ENCODE data around the gene GHRH.

GRCh38 chr20:37222086-37222485 is 39.5 kb downstream of the GHRH start:
- TF ChIP-seq EP300 (IDR thresholded peaks at IDR 0.05; ENCODE audit: borderline replicate concordance): no peak
- TF ChIP-seq ZBTB7A (IDR thresholded peaks at IDR 0.05; ENCODE audit: low read depth): no peak
- no peak for TF ChIP-seq TAF1 (IDR thresholded peaks at IDR 0.05; ENCODE audit: low read depth)
- TF ChIP-seq YY1 (IDR thresholded peaks at IDR 0.05; ENCODE audit: low read depth): no peak
- no peak for TF ChIP-seq FOXM1 (IDR thresholded peaks at IDR 0.05; ENCODE audit: borderline replicate concordance, low read depth)
- TF ChIP-seq TCF12 (IDR thresholded peaks at IDR 0.05; ENCODE audit: low read depth): no peak
- no peak for TF ChIP-seq USF1 (IDR thresholded peaks at IDR 0.05)
- no peak for TF ChIP-seq CREB1 (IDR thresholded peaks at IDR 0.05; ENCODE audit: low read depth)
- TF ChIP-seq EGR1 (IDR thresholded peaks at IDR 0.05): no peak
- TF ChIP-seq CEBPB (IDR thresholded peaks at IDR 0.05): no peak
- no peak for TF ChIP-seq MAX (IDR thresholded peaks at IDR 0.05)
- no peak for TF ChIP-seq REST (IDR thresholded peaks at IDR 0.05; ENCODE audit: low read depth)
